Hypothalamus (tissue), 51 donors: ENCODE measurements around the gene ZNF460.

Experiments used
- DNase-seq, 51 donors: peaks; one replicate each; lab custom pipeline; 2025; lab: John Stamatoyannopoulos, UW

The ZNF460 gene

GRCh38 chr19:57279418-57280164 lies 694 bp upstream of the ZNF460 start:
- peak; percentile 63 to 95 (median 83) for DNase-seq

DNA sequence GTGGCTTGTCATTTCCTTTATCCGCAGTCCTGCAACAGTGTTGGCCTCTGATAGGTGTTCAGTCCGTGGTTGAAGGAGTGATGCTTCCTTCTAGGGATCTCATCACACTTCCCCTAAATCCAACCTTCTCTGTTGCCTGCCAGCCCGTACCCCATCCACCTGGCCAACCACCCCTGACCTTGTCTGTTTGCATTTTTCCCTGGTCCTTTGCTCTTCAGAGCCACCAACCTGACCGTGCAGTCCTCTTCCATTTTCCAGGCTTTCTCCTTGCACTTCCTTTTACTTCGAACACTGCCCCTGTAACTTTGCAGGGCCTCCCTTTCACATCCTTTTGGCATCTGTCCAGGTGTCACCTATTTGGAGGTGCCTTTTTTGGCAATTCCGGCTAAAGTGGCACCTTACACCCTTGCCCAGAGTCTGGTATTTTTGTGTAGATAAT lies 696 bp downstream of the ZNF460 start:
- DNase-seq, result no peak

DNA sequence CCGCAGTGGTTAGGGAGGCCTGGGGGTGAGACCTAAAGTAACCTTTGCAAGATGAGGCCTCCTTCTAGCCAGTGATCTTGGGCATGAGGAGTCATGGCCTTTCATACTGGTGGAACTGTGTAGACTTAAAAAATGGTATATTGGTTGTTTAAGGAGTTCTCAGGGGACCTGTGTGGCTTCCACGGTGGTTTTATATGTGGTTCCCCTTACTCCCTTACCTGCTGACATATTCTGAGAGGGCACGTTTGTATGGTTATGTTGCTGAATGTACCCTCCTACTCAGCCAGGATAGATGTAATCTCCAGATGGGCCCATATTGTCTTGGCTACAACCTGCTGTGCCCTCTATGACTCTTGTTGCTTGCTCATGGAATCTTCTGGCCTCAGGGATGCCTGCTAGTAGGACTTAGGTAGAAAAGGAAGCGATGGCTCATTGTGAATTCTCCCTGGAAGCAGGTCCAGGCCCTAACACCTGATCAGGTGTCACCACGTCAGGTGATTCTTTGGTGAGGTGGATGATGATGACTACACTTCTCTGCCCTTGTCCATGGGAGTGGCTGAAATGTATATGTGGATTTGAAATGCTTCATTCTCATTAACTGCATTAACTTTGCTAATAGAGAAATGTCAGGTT lies 1.8 kb downstream of the ZNF460 start:
- DNase-seq, result no peak

GRCh38 chr19:57288373-57288772 lies 8.1 kb downstream of the ZNF460 start:
- no peak for DNase-seq

- DNase-seq, result no peak
These were observed 10.7 kb downstream of the ZNF460 start for GRCh38 chr19:57290970-57291369.

DNA sequence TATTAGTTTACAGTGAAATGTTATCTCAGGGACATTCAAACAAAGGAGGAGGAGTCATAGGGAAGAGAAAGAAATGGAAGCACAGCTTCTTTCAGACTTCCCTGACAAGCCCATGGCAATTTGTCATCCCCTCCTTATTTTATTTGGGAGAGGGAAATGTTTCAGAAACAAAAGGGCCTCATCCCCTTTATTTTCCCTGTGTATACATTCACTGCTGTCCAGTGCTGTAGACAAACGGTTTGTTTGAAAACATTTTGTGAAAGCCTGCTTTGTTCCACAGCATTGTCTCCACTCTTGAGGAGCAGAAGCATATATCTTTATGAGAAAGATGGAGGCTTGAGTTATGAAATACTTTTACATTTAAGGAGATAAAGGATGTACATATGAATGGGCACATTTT lies 12.3 kb downstream of the ZNF460 start:
- DNase-seq, result no peak

DNA sequence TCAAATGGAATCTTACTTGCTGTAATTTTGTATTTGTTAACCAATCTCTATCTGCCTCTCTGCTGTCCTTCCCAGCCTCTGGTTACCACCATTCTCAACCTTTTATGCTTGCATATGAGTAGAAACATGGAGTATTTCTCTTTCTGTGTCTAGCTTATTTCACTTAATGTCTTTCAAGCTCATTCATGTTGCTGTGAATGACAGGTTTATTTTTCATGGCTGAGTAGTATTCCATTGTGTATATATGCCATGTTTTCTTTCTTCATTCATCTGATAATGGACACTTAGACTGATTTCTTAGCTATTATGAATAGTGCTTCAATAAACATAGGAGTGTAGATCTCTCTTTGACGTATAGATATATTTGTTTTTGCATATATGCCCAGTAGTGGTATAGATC lies 13.4 kb downstream of the ZNF460 start:
- DNase-seq, result no peak

DNA sequence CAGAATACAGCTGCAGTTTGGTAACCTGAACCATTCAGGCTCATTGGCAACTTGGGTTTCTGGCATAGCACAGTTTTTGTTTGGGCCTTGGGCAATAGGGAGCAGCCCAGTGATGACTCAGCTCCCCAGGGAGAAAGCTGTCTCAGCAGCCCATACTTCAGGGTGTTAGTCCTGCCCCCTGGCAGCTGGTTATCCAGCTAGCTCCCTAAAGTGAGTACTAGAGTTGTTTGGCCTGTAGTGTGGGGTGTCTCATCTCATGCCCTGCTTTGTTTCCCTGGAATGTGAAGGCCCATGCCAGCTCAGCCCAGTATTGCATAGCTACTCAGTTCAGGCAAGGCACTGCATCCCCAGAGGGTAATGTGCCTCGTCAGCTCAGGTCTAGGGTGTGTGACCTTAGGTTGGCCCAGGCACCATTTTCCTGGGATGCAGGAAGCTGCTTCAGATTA lies 21.8 kb downstream of the ZNF460 start:
- DNase-seq, result peak in 5 of 51 donors; percentile 17 to 50 (median 22)

GRCh38 chr19:57302727-57303401 lies 22.6 kb downstream of the ZNF460 start:
- no peak for DNase-seq

- no peak for DNase-seq
These were observed 24.8 kb downstream of the ZNF460 start for GRCh38 chr19:57305056-57305455.

GRCh38 chr19:57308514-57308913 lies 28.2 kb downstream of the ZNF460 start:
- no peak for DNase-seq

DNA sequence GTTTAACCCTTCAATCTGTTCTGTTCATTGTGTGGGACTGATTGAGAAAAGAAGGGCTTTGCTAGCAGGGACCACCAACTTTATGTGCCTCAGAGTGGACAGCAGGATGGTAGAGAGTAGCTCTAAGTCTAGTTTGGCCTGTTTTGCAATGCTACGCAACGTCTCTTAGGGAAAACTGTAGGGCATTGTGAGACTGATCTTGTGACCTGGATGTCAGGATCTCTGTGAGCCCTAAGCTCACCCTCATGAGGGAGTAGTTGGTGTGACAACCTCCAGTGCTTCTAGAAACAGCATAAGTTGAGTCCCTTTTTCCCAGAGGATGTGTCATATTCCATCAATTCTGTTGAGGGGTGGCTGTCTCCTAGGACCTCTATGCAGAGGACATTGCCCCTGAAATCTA lies 30.5 kb downstream of the ZNF460 start:
- no peak for DNase-seq

GRCh38 chr19:57314146-57314545 lies 33.9 kb downstream of the ZNF460 start:
- DNase-seq, result no peak

DNA sequence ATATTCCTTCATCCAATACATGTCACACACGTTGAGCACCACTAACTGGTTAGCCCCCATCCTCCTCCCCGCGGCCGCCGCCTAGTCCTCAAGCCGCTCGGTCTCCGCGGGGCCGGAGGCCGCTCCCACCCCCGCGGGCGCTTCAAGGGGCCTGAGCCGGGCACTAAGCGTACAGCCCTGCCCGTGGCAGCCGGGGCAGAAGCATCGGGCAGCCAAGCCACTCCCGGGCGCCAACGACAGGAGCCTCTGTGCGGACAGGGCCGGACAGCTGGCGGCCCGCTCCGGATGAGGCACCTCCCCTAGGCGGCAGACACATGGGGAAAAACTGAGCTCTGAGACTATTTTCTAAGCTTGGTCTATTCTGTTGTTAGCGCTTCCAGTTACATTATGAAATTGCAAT lies 37.2 kb downstream of the ZNF460 start:
- DNase-seq, result peak in 6 of 51 donors; percentile 3 to 20 (median 5)

DNA sequence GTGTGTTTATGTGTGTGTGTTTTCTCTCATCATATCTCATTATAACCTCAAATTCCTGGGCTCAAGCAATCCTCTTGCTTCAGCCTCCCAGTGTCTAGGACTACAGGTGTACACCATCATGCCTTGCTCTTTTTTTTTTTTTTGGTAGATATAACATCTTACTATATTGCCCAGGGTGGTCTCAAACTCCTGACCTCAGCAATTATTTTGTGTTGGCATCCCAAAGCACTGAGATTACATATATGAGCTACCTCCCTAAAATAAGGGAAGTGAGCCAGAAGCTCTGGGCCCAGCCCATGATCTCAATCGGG lies 39.5 kb downstream of the ZNF460 start:
- DNase-seq, result no peak

DNA sequence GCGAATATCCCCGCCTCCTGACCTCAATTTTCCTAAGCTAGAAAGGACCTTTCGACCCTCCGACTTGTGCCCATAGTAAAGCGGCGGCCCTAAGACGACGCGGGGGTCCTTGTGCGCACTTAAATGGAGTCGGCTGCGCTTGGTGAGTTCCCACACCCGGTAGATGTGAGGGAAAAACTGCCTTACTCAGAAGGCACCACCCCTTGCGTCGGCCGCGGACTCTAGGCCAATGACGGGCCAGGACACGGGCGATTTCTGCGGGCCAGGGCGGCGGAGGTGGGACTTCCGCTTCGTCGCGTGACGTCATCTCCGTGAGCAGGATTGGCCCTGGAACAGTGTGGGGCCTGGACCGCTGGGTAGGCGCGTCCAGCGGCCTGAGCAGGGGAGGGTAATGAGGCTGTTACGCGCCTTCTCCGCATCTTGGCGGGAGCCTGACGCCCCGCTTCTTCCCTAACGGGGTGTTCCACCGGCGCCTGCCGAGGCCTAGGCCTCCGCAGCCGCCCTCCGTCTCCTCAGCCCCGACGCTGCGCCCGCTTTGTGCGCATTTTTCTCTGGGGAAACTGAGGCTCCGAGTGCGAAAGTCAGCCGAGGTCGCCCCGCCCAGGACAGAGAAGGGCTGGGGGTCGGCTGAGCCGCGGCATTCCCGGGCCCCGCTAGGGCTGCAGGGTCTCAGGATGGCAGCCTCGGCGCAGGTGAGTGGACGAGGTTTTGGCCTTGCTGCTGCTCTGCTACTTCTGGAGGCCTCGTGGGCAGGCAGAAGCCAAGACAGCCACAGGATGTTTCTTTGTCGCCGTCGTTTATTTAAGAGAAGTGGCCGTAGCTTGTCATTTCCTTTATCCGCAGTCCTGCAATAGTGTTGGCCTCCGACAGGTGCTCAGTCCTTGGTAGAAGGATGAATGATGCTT lies 40.1 kb downstream of the ZNF460 start, which contains the start of gene ZNF543:
ZNF543 (plus strand) TSS at position 293 of the 905 bp plus-strand sequence; CDS start at position 675, 382 bp downstream.
- peak; percentile 49 to 97 (median 92) for DNase-seq

GRCh38 chr19:57321116-57321515 lies 40.8 kb downstream of the ZNF460 start:
- no peak for DNase-seq

GRCh38 chr19:57321751-57322150 lies 41.5 kb downstream of the ZNF460 start:
- no peak for DNase-seq

GRCh38 chr19:57324992-57325391 lies 44.7 kb downstream of the ZNF460 start:
- no peak for DNase-seq

- DNase-seq, result no peak
These were observed 47.7 kb downstream of the ZNF460 start for GRCh38 chr19:57327993-57328392.

DNA sequence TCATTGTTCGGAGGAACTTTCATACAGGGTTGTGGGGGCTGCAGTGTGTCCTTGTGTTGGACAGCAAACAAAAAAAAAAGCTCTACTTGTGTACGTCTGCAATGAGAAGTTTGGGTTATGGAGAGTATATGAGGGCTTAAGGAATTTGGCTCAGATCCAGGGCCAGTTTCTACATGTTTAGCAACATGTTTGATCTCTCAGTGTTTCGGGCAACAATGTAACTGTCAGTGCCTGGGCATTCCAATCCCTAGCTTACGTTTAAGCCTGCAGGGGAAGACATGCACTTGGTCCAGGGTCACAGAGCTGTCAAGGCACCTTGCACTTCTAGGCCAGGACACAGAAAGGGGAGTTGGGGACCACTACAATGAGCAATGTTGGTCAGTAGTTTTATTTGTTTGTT lies 53.9 kb downstream of the ZNF460 start:
- DNase-seq, result no peak
